Measurements from ENCODE around the gene C1QTNF6. TPM values are rescaled to one million over a fixed set of nuclear protein-coding genes. Genes with fewer than 3 reads are reported as not detected.

The C1QTNF6 gene
- total and polyA plus RNA-seq, 4 donors = 3.1 to 4.5 (median 4.0) TPM

GRCh38 chr22:37175414-37176281, 12.4 kb downstream of the C1QTNF6 start:
- WGBS = 84% methylated on average over 18 of the region's 18 CpGs
- Histone ChIP-seq H3K27me3 (ENCODE audit: control insufficient read depth in 4 of 4, insufficient read depth in 4 of 4, low read length in 3 of 4) (no peaks in the 10 kb centered on the region), H3K4me1 (ENCODE audit: control insufficient read depth in 4 of 4, insufficient read depth in 4 of 4, low read length in 3 of 4) (peaks cover 9 to 32% (median 19%) of the 10 kb centered on the region in 4 donors), H3K9ac (ENCODE audit: low read depth in 1 of 2, low read length in 2 of 2) (no peak overlapping the region), H3K4me3 (ENCODE audit: low read depth in 1 of 3, low read length in 3 of 3) (no peak overlapping the region), H3K9me3 (ENCODE audit: control insufficient read depth in 4 of 4, low read length in 3 of 4) (no peaks in the 10 kb centered on the region), H3K36me3 (ENCODE audit: control insufficient read depth in 4 of 4, insufficient read depth in 3 of 4, low read depth in 1 of 4, low read length in 3 of 4) (no peaks in the 10 kb centered on the region), H3K27ac (ENCODE audit: low read depth in 1 of 2, low read length in 2 of 2) (peak overlapping the region in 1 of 2 donors; percentile 62)
- DNase-seq (ENCODE audit: low spot score) = no peak
- TF ChIP-seq FOXA2 (IDR thresholded peaks at IDR 0.05) (no peak), REST (IDR thresholded peaks at IDR 0.05) (no peak), NR2F2 (IDR thresholded peaks at IDR 0.05) (no peak), ZBTB33 (IDR thresholded peaks at IDR 0.05) (no peak), FOXA1 (IDR thresholded peaks at IDR 0.05) (no peak), JUND (IDR thresholded peaks at IDR 0.05) (no peak), SP1 (IDR thresholded peaks at IDR 0.05) (no peak), HNF4G (IDR thresholded peaks at IDR 0.05) (no peak)

GRCh38 chr22:37174964-37175363, 13.1 kb downstream of the C1QTNF6 start:
- 94% methylated on average over 9 of the region's 9 CpGs for WGBS
- Histone ChIP-seq H3K4me1 (ENCODE audit: control insufficient read depth in 4 of 4, insufficient read depth in 4 of 4, low read length in 3 of 4) (peaks cover 9 to 32% (median 19%) of the 10 kb centered on the region in 4 donors), H3K9ac (ENCODE audit: low read depth in 1 of 2, low read length in 2 of 2) (no peak overlapping the region), H3K4me3 (ENCODE audit: low read depth in 1 of 3, low read length in 3 of 3) (no peak overlapping the region), H3K27me3 (ENCODE audit: control insufficient read depth in 4 of 4, insufficient read depth in 4 of 4, low read length in 3 of 4) (no peaks in the 10 kb centered on the region), H3K27ac (ENCODE audit: low read depth in 1 of 2, low read length in 2 of 2) (no peak overlapping the region), H3K36me3 (ENCODE audit: control insufficient read depth in 4 of 4, insufficient read depth in 3 of 4, low read depth in 1 of 4, low read length in 3 of 4) (no peaks in the 10 kb centered on the region), H3K9me3 (ENCODE audit: control insufficient read depth in 4 of 4, low read length in 3 of 4) (no peaks in the 10 kb centered on the region)
- no peak for DNase-seq (ENCODE audit: low spot score)
- TF ChIP-seq RXRA (IDR thresholded peaks at IDR 0.05) (no peak), YY1 (IDR thresholded peaks at IDR 0.05) (no peak), EGR1 (IDR thresholded peaks at IDR 0.05; ENCODE audit: low read depth in 2 of 2) (no peak), FOXA1 (IDR thresholded peaks at IDR 0.05) (no peak), ZBTB33 (IDR thresholded peaks at IDR 0.05) (no peak), CTCF (IDR thresholded peaks at IDR 0.05; ENCODE audit: low read depth, low read length, missing input control) (no peak), SP1 (IDR thresholded peaks at IDR 0.05) (no peak), JUND (IDR thresholded peaks at IDR 0.05) (no peak), REST (IDR thresholded peaks at IDR 0.05) (no peak), HNF4G (IDR thresholded peaks at IDR 0.05) (no peak), TAF1 (conservative IDR thresholded peaks at IDR 0.05) (no peak), RAD21 (IDR thresholded peaks at IDR 0.05) (no peak), GABPA (IDR thresholded peaks at IDR 0.05 in 1 of 2, conservative IDR thresholded peaks at IDR 0.05 in 1 of 2) (no peak), FOXA2 (IDR thresholded peaks at IDR 0.05) (no peak), NR2F2 (IDR thresholded peaks at IDR 0.05) (no peak), MAX (IDR thresholded peaks at IDR 0.05) (no peak), ATF3 (IDR thresholded peaks at IDR 0.05) (no peak)
